Cardiac ventricle fibroblast (primary cell): ENCODE results near the gene PSME2. TPM values are rescaled to one million over a fixed set of nuclear protein-coding genes. Genes with fewer than 3 reads are reported as not detected.

Experiments used
- total RNA-seq: library from RNA; depleted of rRNA; stranded (reverse); fragments of >200 nt; gene quantifications from 2 replicates; pipeline ENCODE4 v1.2.3, GENCODE V29; 2015

Gene PSME2
- total RNA-seq, 1 donor from 2014 or later: 82.8 TPM

Other genes starting within 250 kb of the PSME2 start
- gene DHRS4, start 192.8 kb downstream of the PSME2 start, total RNA-seq: 46.2 and 53.2 TPM in 2 replicates
- 8.2 and 13.2 TPM in 2 replicates for gene DHRS4L2, start 157.7 kb downstream of the PSME2 start, total RNA-seq
- gene CARMIL3, start 94.6 kb downstream of the PSME2 start, total RNA-seq: not detected in 2 replicates
- gene CPNE6, start 75.0 kb downstream of the PSME2 start, total RNA-seq: not detected in 2 replicates
- 8.2 and 11.6 TPM in 2 replicates for gene PCK2, start 52.3 kb downstream of the PSME2 start, total RNA-seq
- 41.8 and 49.5 TPM in 2 replicates for gene DCAF11, start 31.8 kb downstream of the PSME2 start, total RNA-seq
- gene NRL, start 31.7 kb downstream of the PSME2 start, total RNA-seq: 0.73 and 0.75 TPM in 2 replicates
- gene FITM1, start 16.0 kb downstream of the PSME2 start, total RNA-seq: 0.20 TPM in 1 of 2 replicates, not detected in the other
- 123 and 136 TPM in 2 replicates for gene PSME1, start 10.4 kb downstream of the PSME2 start, total RNA-seq
- gene EMC9, start 5.0 kb downstream of the PSME2 start, total RNA-seq: 8.3 and 10.2 TPM in 2 replicates
- gene RNF31, start 888 bp upstream of the PSME2 start, total RNA-seq: 50.1 and 66.3 TPM in 2 replicates
- 30.3 and 35.5 TPM in 2 replicates for gene IRF9, start 14.7 kb upstream of the PSME2 start, total RNA-seq
- 0.25 and 1.1 TPM in 2 replicates for gene REC8, start 25.5 kb upstream of the PSME2 start, total RNA-seq
- 33.4 and 39.3 TPM in 2 replicates for gene IPO4, start 42.2 kb upstream of the PSME2 start, total RNA-seq
- gene TM9SF1, start 48.8 kb upstream of the PSME2 start, total RNA-seq: 73.6 and 75.1 TPM in 2 replicates
- gene TSSK4, start 59.1 kb upstream of the PSME2 start, total RNA-seq: not detected in 2 replicates
- gene CHMP4A, start 66.9 kb upstream of the PSME2 start, total RNA-seq: 31.4 and 43.9 TPM in 2 replicates
- 10.2 and 11.2 TPM in 2 replicates for gene MDP1, start 69.5 kb upstream of the PSME2 start, total RNA-seq
- gene NEDD8, start 85.8 kb upstream of the PSME2 start, total RNA-seq: 96.5 and 125 TPM in 2 replicates
- gene GMPR2, start 86.3 kb upstream of the PSME2 start, total RNA-seq: 49.8 and 65.4 TPM in 2 replicates
- gene TINF2, start 96.0 kb upstream of the PSME2 start, total RNA-seq: 22.0 and 32.4 TPM in 2 replicates
- gene TGM1, start 116.6 kb upstream of the PSME2 start, total RNA-seq: 0.06 and 0.73 TPM in 2 replicates
- gene RABGGTA, start 125.0 kb upstream of the PSME2 start, total RNA-seq: 13.7 and 17.5 TPM in 2 replicates
- gene DHRS1, start 153.2 kb upstream of the PSME2 start, total RNA-seq: 10.7 and 26.9 TPM in 2 replicates
- gene NOP9, start 153.2 kb upstream of the PSME2 start, total RNA-seq: 9.2 and 9.9 TPM in 2 replicates
- 1.7 and 1.8 TPM in 2 replicates for gene CIDEB, start 161.4 kb upstream of the PSME2 start, total RNA-seq
- gene LTB4R2, start 163.5 kb upstream of the PSME2 start, total RNA-seq: 1.9 and 2.6 TPM in 2 replicates
- gene LTB4R, start 164.9 kb upstream of the PSME2 start, total RNA-seq: 0.59 and 1.1 TPM in 2 replicates
- 0.94 and 2.1 TPM in 2 replicates for gene ADCY4, start 188.5 kb upstream of the PSME2 start, total RNA-seq
- gene RIPK3, start 193.4 kb upstream of the PSME2 start, total RNA-seq: 1.1 and 2.2 TPM in 2 replicates
- gene NFATC4, start 221.6 kb upstream of the PSME2 start, total RNA-seq: 51.0 and 54.5 TPM in 2 replicates